ENCODE data around the gene RAB44. TPM values are rescaled to one million over a fixed set of nuclear protein-coding genes. Genes with fewer than 3 reads are reported as not detected.

Gene RAB44
- total and polyA plus RNA-seq, 5 donors = 0.06 TPM; not detected in 3

- intact Hi-C loops (cut with DNase I) = no loop called here
- ATAC-seq = no peak
- no peak for DNase-seq
- Histone ChIP-seq H3K27me3 (ENCODE audit: control insufficient read depth, insufficient read depth) (no peaks in the 10 kb centered on the region), H3K4me1 (ENCODE audit: control insufficient read depth, insufficient read depth, low read length) (peaks cover 3% of the 10 kb centered on the region), H3K27ac (ENCODE audit: low read length) (no peak overlapping the region), H3K9me3 (ENCODE audit: control insufficient read depth, low read length) (no peaks in the 10 kb centered on the region), H3K4me3 (ENCODE audit: low read length) (no peak overlapping the region)
- 67% methylated on average over 1 of the region's 1 CpG for WGBS
These were observed 39.6 kb upstream of the RAB44 start for GRCh38 chr6:36657942-36658544.

DNA sequence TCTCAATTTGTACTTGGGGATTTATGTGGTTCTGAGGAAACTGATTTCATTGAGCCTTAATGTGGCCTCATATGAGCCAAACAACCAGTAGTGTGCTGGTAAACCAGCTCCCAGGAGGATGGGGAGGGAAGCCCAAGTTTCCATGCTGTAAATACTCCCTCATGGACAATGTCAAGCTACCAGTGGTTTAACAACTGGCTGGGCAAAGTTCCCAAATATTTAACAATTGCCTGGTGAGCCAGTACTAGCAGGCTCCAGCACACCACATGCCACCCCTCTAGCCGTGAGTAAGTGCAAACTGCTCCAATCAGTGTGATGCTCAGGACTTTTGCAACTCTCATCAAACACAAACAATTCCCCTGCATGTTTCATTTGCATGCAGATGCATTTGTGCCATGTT lies 38.4 kb upstream of the RAB44 start:
- no peak overlapping the region for H3K27ac ChIP-seq (ENCODE audit: low read length)
- H3K4me1 ChIP-seq (ENCODE audit: control insufficient read depth, insufficient read depth, low read length) = peaks cover 3% of the 10 kb centered on the region
- ATAC-seq (peak in 1 of 2 donors; percentile 25), DNase-seq (no peak)
- H3K4me3 ChIP-seq (ENCODE audit: low read length) = no peak overlapping the region
- intact Hi-C loops (cut with DNase I) = no loop called here
- H3K9me3 ChIP-seq (ENCODE audit: control insufficient read depth, low read length) = no peaks in the 10 kb centered on the region
- H3K27me3 ChIP-seq (ENCODE audit: control insufficient read depth, insufficient read depth) = no peaks in the 10 kb centered on the region
- 47% methylated on average over 1 of the region's 1 CpG for WGBS

GRCh38 chr6:36660771-36661471 lies 36.7 kb upstream of the RAB44 start:
- DNase-seq (peak; percentile 80 to 90 (median 89)), ATAC-seq (peak; percentile 84 to 95)
- no peak overlapping the region for H3K27ac ChIP-seq (ENCODE audit: low read length)
- peaks cover 3% of the 10 kb centered on the region for H3K4me1 ChIP-seq (ENCODE audit: control insufficient read depth, insufficient read depth, low read length)
- intact Hi-C loops (cut with DNase I) = no loop called here
- no peak overlapping the region for H3K4me3 ChIP-seq (ENCODE audit: low read length)
- WGBS = 19% methylated on average over 44 of the region's 44 CpGs
- no peaks in the 10 kb centered on the region for H3K27me3 ChIP-seq (ENCODE audit: control insufficient read depth, insufficient read depth)
- no peaks in the 10 kb centered on the region for H3K9me3 ChIP-seq (ENCODE audit: control insufficient read depth, low read length)

- no peaks in the 10 kb centered on the region for H3K27me3 ChIP-seq (ENCODE audit: control insufficient read depth, insufficient read depth)
- peaks cover 3% of the 10 kb centered on the region for H3K4me1 ChIP-seq (ENCODE audit: control insufficient read depth, insufficient read depth, low read length)
- no peaks in the 10 kb centered on the region for H3K9me3 ChIP-seq (ENCODE audit: control insufficient read depth, low read length)
- H3K27ac ChIP-seq (ENCODE audit: low read length) = no peak overlapping the region
- 93% methylated on average over 5 of the region's 5 CpGs for WGBS
- H3K4me3 ChIP-seq (ENCODE audit: low read length) = no peak overlapping the region
- intact Hi-C loops (cut with DNase I) = no loop called here
- DNase-seq (no peak), ATAC-seq (no peak)
These were observed 35.2 kb upstream of the RAB44 start for GRCh38 chr6:36662380-36662779.

DNA sequence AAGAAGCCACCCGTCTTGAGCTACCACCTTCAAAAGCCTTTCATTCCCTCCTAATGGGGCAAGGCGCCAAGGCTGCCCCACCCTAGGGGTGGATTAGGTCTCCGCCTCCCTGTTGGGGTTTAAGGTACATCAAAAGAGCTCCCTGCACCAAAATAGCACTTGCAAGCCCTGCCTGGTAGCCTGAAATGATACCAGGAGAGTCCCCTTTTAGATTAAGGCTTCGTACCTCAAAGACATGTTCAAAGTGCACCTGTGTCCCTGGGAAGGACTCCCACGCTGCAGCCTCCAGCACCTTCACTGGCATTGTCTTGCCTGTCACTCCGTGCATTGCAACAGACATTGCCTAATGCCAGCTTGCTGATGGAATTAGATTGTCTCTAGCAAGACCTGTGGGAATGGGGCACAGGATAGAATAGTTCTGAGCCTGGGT lies 34.8 kb upstream of the RAB44 start:
- intact Hi-C loops (cut with DNase I) = no loop called here
- Histone ChIP-seq H3K4me1 (ENCODE audit: control insufficient read depth, insufficient read depth, low read length) (peaks cover 3% of the 10 kb centered on the region), H3K27me3 (ENCODE audit: control insufficient read depth, insufficient read depth) (no peaks in the 10 kb centered on the region), H3K4me3 (ENCODE audit: low read length) (no peak overlapping the region), H3K27ac (ENCODE audit: low read length) (no peak overlapping the region), H3K9me3 (ENCODE audit: control insufficient read depth, low read length) (no peaks in the 10 kb centered on the region)
- DNase-seq (no peak), ATAC-seq (no peak)
- WGBS = 81% methylated on average over 6 of the region's 6 CpGs

- intact Hi-C loops (cut with DNase I) = no loop called here
- DNase-seq (no peak), ATAC-seq (no peak)
- 71% methylated on average over 4 of the region's 4 CpGs for WGBS
- Histone ChIP-seq H3K27me3 (ENCODE audit: control insufficient read depth, insufficient read depth) (no peaks in the 10 kb centered on the region), H3K9me3 (ENCODE audit: control insufficient read depth, low read length) (no peaks in the 10 kb centered on the region), H3K27ac (ENCODE audit: low read length) (no peak overlapping the region), H3K4me1 (ENCODE audit: control insufficient read depth, insufficient read depth, low read length) (peaks cover 3% of the 10 kb centered on the region), H3K4me3 (ENCODE audit: low read length) (no peak overlapping the region)
These were observed 33.9 kb upstream of the RAB44 start for GRCh38 chr6:36663504-36664446.

DNA sequence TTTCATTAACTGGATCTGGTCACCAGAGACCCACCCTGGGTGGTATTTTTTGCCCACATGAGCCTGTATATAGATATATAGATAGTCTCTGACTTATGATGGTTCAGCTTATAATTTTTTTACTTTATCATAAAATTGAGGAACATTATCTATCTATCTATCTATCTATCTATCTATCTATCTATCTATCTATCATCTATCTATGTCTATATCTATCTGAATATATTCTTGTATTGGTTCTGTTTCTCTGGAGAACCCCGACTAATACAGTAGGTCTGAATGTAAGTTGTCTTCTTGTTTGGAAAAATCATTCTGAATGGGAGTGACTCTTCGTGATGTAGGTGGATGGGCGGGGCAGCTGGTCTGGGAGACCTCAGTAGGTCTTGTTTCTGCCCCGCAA lies 32.4 kb upstream of the RAB44 start:
- H3K4me3 ChIP-seq (ENCODE audit: low read length) = no peak overlapping the region
- no peaks in the 10 kb centered on the region for H3K9me3 ChIP-seq (ENCODE audit: control insufficient read depth, low read length)
- H3K4me1 ChIP-seq (ENCODE audit: control insufficient read depth, insufficient read depth, low read length) = peaks cover 3% of the 10 kb centered on the region
- ATAC-seq = no peak
- 96% methylated on average over 4 of the region's 4 CpGs for WGBS
- no peak for DNase-seq
- H3K27ac ChIP-seq (ENCODE audit: low read length) = no peak overlapping the region
- no peaks in the 10 kb centered on the region for H3K27me3 ChIP-seq (ENCODE audit: control insufficient read depth, insufficient read depth)
- intact Hi-C loops (cut with DNase I) = no loop called here

- no peaks in the 10 kb centered on the region for H3K4me1 ChIP-seq (ENCODE audit: control insufficient read depth, insufficient read depth, low read length)
- H3K4me3 ChIP-seq (ENCODE audit: low read length) = no peak overlapping the region
- 98% methylated on average over 2 of the region's 2 CpGs for WGBS
- no peak for ATAC-seq
- DNase-seq = no peak
- no peaks in the 10 kb centered on the region for H3K27me3 ChIP-seq (ENCODE audit: control insufficient read depth, insufficient read depth)
- no peak overlapping the region for H3K27ac ChIP-seq (ENCODE audit: low read length)
- H3K9me3 ChIP-seq (ENCODE audit: control insufficient read depth, low read length) = no peaks in the 10 kb centered on the region
- intact Hi-C loops (cut with DNase I) = no loop called here
These were observed 31.3 kb upstream of the RAB44 start for GRCh38 chr6:36666287-36666686.

GRCh38 chr6:36666826-36667591 lies 30.6 kb upstream of the RAB44 start:
- ATAC-seq = peak; percentile 90
- WGBS = 39% methylated on average over 9 of the region's 9 CpGs
- Histone ChIP-seq H3K9me3 (ENCODE audit: control insufficient read depth, low read length) (no peaks in the 10 kb centered on the region), H3K4me1 (ENCODE audit: control insufficient read depth, insufficient read depth, low read length) (no peaks in the 10 kb centered on the region), H3K4me3 (ENCODE audit: low read length) (no peak overlapping the region), H3K27ac (ENCODE audit: low read length) (no peak overlapping the region), H3K27me3 (ENCODE audit: control insufficient read depth, insufficient read depth) (no peaks in the 10 kb centered on the region)
- intact Hi-C loops (cut with DNase I) = no loop called here
- peak; percentile 87 to 92 (median 91) for DNase-seq

- Histone ChIP-seq H3K9me3 (ENCODE audit: control insufficient read depth, low read length) (no peaks in the 10 kb centered on the region), H3K4me1 (ENCODE audit: control insufficient read depth, insufficient read depth, low read length) (no peaks in the 10 kb centered on the region), H3K27ac (ENCODE audit: low read length) (no peak overlapping the region), H3K27me3 (ENCODE audit: control insufficient read depth, insufficient read depth) (no peaks in the 10 kb centered on the region), H3K4me3 (ENCODE audit: low read length) (no peak overlapping the region)
- intact Hi-C loops (cut with DNase I) = no loop called here
- no peak for ATAC-seq
- DNase-seq = no peak
- 80% methylated on average over 7 of the region's 7 CpGs for WGBS
These were observed 29.0 kb upstream of the RAB44 start for GRCh38 chr6:36668591-36668990.
